Left kidney (tissue), 2 donors: Measurements from ENCODE around the gene OR11H6. TPM values are rescaled to one million over a fixed set of nuclear protein-coding genes. Genes with fewer than 3 reads are reported as not detected.
"Not testable (repeated sequence)": the region's sequence is repeated elsewhere in the genome, so short reads cannot be mapped to it uniquely, and the experiment has no call there.

Experiments
- DNase-seq: peaks from one replicate; pipeline ENCODE4 v3.0.0-alpha.2; 2013
- polyA plus RNA-seq: library from polyadenylated mRNA; unstranded; fragments of 120-200 nt; gene quantifications from one replicate; pipeline ENCODE4 v1.2.1, GENCODE V29; 2013; ENCODE audit not compliant: insufficient read length

Gene OR11H6
- polyA plus RNA-seq, 1 donor, result not detected

GRCh38 chr14:20262642-20263128, 39.2 kb downstream of the OR11H6 start:
- DNase-seq, result no peak

DNA sequence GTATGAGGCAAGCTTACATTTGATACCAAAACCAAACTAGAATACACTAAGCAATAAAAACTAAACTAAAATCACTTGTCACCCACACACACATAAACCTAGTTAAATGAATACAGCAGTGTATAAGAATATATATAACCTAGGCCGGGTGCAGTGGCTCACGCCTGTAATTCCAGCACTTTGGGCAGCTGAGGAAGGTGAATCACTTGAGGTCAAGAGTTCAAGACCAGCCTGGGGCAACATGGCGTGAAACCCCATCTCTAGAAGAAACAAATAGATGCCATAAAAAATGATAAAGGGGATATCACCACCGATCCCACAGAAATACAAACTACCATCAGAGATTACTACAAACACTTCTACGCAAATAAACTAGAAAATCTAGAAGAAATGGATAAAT, 40.9 kb downstream of the OR11H6 start:
- not testable (repeated sequence) for DNase-seq

DNA sequence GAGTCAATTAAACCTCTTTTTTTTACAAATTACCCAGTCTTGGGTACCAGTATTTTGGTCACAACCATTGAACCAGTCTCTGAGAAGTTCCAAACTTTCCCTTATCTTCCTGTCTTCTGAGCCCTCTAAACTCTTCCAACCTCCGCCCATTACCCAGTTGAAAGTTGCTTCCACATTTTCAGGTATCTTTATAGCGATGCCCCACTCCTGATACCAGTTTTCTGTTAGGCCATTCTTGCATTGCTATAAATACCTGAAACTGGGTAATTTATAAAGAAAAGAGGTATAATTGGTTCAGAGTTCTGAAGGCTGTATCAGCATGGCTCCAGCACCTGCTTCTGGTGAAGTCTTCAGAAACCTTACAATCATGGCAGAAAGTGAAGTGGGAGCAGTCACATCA, 50.6 kb downstream of the OR11H6 start:
- DNase-seq, result no peak

Other genes with a start within 250 kb of the OR11H6 start
- gene OR4K15, start 248.1 kb upstream of the OR11H6 start, polyA plus RNA-seq, result not detected
- gene OR4Q2, start 221.5 kb upstream of the OR11H6 start, polyA plus RNA-seq, result not detected
- not detected for gene OR4K14, start 204.4 kb upstream of the OR11H6 start, polyA plus RNA-seq
- gene OR4K13, start 187.7 kb upstream of the OR11H6 start, polyA plus RNA-seq, result not detected
- gene OR4L1, start 163.7 kb upstream of the OR11H6 start, polyA plus RNA-seq, result not detected
- gene OR4K17, start 113.0 kb upstream of the OR11H6 start, polyA plus RNA-seq, result 0.10 TPM
- not detected for gene OR4N5, start 84.9 kb upstream of the OR11H6 start, polyA plus RNA-seq
- gene OR11G2, start 32.8 kb upstream of the OR11H6 start, polyA plus RNA-seq, result not detected
- 0.98 TPM for gene OR11H7, start 5.3 kb downstream of the OR11H6 start, polyA plus RNA-seq
- 0.13 TPM for gene OR11H4, start 15.6 kb downstream of the OR11H6 start, polyA plus RNA-seq
- gene TTC5, start 82.2 kb downstream of the OR11H6 start, polyA plus RNA-seq, result 28.9 TPM
- gene CCNB1IP1, start 109.6 kb downstream of the OR11H6 start, polyA plus RNA-seq, result 127 TPM
- 72.2 TPM for gene PARP2, start 119.9 kb downstream of the OR11H6 start, polyA plus RNA-seq
- gene TEP1, start 189.8 kb downstream of the OR11H6 start, polyA plus RNA-seq, result 21.5 TPM
- gene KLHL33, start 212.5 kb downstream of the OR11H6 start, polyA plus RNA-seq, result 0.60 TPM
- gene OSGEP, start 231.1 kb downstream of the OR11H6 start, polyA plus RNA-seq, result 85.7 TPM
- 289 TPM for gene APEX1, start 231.5 kb downstream of the OR11H6 start, polyA plus RNA-seq
- gene PIP4P1, start 237.7 kb downstream of the OR11H6 start, polyA plus RNA-seq, result 37.0 TPM
- gene PNP, start 245.7 kb downstream of the OR11H6 start, polyA plus RNA-seq, result 74.1 TPM